CD4-positive, alpha-beta T cell treated with Interleukin-1 beta for 1 hour (primary cell): ENCODE data around the gene TCP11L2.
A peak's percentile ranks its signal among the peaks of the same experiment; 100 is the strongest.
"Not testable (repeated sequence)": the region's sequence is repeated elsewhere in the genome, so short reads cannot be mapped to it uniquely, and the experiment has no call there.

Experiments
- DNase-seq, 2 donors: peaks; one replicate each; pipeline ENCODE4 v3.0.0-alpha.2; 2020 to 2022

TCP11L2 gene

DNA sequence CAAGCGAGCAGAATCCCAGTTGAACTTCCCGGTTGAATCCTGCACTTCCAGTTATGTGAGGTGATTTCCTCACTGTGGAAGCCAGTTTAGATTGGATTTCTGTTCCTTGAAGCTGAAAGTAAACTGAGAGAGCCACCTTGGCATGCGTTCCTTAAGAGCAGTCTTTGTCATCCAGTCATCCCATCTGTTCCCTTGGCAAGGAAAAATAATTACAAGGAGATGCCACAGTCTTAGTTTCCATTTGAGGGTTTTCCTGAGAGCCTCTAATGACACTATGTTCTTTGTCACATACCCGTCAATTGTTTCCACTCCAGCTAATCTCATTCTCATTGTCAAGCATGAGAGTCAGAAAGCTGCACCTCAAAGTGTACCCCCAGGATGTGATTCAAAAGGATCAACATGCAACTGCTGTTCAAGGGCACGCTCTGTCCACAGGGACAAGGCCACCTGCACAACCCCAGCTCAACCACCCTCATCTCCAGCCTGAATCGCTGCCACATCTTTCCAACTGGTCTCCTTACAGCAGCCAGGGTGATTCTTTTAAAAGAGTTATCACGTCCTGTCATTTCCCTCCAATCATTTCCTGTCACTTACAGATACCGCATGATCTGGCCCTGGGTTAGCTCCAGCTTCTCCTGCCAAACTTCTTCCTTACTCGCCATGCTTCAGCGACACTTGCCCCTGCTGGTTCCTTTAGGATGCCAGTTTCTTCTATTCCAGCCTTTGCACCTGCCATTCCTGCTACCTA, 18.0 kb upstream of the TCP11L2 start:
- no peak for DNase-seq

DNA sequence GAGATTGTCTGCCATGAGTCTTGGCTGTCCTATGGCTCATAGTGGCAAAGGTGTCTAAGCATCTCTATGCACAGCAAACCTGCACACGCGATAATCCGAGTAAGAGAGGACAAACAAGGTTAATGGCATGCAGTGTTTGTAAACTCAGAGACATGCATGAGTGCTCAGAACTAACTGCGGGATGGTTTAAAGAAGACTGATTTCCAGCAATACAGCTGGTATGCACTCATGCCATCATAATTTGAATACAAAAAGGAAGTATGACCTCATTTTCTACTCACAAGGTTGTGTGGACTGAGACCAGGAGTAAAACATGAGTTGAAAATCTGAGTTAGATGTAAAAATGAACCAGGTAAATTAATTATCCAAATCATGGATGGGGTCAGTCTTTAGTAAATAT, 16.6 kb upstream of the TCP11L2 start:
- DNase-seq: no peak

DNA sequence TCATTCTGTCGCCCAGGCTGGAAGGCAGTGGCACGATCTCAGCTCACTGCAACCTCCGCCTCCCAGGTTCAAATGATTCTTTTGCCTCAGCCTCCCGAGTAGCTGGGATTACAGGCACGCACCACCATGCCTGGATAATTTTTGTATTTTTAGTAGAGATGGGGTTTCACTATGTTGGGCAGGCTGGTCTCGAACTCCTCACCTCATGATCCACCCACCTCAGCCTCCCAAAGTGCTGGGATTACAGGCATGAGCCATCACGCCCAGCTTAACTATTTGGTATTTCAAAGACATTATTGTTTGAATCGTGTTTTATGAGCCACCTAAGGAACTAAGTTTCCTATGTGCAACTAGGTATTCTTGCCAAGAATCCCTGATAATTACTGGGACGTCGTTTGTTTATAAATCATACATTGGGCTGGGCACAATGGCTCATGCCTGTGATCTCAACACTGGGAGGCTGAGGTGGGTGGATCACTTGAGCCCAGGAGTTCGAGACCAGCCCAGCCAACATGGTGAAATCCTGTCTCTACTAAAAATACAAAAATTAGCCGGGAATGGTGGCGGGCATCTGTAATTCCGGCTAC, 15.9 kb upstream of the TCP11L2 start:
- DNase-seq: not testable (repeated sequence)

DNA sequence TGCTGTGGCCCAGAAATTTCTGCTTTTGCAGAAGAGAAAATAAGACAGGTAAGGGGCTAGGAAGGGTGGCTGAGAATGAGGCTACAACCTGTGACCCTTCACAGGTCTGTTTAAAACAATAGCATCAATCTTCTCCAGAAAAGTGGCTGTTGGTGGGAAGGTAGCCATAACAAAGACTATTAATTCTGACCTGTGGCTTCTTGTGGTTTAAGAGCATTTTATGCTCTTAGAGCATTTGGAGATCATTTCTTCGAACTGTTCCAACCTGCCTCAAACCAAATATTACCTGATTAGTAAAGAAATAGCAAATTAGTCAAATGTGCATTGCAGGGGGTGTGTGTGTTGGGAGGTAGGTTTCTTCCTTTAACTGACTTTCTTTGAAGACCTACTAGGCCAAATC, 15.2 kb upstream of the TCP11L2 start:
- no peak for DNase-seq

DNA sequence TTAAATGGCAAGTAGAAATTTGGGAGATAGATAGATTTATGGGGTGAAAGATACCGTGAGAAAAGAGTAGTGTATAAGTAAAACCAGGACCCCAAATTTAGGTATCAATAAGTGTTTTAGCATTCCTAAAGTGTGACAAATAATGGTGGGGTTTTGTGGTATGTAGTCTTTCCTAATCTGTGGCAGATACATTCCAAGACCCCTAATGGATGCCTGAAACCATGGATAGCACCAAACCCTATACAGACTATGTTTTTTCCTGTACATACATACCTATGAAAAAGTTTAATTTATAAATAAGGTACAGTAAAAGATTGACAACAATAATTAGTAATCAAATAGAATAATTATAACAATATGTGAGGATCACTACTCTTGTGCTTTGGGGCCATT, 14.4 kb upstream of the TCP11L2 start:
- no peak for DNase-seq

DNA sequence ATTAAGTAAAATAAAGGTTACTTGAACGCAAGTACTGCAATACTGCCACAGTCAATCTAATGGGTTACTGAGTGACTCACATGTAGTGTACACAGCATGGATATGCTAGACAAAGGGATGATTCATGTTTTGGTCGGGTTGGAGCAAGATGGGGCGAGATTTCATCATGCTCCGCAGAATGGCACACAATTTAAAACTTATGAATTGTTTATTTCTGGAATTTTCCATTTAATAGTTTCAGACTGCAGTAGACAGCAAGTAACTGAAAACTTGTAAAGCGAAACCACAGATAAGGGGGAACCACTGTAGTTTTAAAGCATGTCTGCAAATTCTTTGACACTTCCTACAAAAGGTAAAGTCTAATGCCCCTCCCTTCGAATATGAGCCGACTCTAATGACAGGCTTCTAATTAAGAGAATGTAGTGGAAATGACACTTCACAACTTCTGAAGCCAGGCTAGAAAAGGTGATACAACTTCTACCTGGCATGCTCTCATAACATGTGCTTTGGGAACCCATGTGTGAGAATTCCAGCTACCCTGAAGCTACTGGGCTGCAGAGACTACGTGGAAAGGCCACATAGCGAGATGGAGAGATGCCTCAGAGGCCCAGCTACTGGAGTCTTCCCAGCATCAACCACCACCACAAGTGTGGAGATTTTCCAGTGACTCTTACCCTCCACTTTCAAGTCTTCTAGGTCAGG, 13.9 kb upstream of the TCP11L2 start:
- DNase-seq: no peak

DNA sequence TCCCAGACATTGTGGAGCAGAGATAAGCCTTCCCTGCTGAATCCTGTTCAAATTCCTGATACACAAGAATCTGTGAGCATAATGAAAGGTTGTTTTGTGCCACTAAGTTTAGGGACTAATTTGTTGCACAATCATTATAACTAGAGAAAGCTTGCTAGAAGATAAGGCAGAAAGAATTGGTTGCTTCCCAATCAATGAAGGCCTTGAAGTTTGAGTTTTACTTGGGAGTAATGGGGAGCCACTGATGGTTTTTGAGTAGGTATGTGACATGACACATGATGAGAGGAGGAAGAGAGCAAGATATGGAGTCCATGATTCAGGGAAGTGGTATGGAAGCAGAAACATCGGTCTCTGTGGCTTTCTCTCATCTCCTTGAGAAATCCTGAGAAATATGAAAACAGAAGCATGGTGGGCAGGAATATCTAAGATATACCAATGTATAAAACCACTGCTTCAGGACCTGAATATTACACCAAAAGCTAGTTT, 13.3 kb upstream of the TCP11L2 start:
- no peak for DNase-seq

DNA sequence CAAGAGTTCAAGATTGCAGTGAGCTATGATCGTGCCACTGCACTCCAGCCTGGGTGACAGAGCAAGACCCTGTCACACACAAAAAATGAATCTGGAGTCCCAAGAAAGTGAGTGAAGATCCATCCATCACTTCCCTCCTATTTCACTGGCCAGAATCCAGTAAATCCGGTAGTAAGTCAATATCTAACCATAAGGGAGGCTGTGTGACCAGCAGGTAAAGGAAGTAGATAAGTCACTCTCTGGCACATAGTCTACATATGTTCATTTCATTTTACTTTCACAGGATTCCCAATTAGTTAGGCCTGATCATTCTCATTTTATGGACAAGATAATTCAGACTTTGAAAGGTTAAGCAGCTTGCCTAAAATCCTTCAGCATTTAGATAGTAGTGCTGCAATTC, 11.9 kb upstream of the TCP11L2 start:
- DNase-seq: no peak

DNA sequence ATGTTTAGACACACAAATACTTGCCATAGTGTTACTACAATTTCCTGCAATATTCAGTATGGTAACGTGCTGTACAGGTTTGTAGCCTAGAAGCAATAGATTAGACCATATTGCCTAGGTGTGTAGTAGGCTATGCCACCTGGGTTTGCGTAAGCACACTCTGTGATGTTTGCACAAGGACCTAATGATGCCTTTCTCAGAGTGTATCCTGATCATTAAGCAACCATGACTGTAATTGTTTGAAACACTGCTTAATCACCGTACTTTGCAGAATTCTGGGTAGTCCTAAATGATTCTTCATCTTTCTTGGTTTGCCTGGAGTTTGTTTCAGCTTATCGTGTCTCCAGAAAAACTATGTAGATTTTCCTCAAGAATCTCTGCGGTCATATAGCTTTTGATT, 11.2 kb upstream of the TCP11L2 start:
- DNase-seq: no peak

DNA sequence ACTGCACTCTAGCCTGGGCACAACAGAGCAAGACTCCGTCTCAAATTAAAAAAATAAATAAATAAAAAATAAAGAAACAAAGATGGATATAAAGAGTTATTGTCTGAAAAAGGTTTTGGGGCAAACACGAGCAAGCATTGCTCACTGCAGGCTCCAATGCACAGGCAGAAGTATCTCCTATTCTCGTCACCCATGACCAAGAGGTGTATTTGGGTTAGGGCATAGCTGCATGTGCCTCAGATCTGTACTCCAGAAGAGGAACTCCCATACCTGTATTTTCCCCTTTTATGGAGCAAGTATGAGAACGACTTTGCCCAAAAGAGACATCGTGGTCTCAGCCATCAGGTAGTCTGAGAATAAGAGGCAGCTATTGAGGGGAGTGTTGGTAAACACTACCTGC, 10.2 kb upstream of the TCP11L2 start:
- no peak for DNase-seq

DNA sequence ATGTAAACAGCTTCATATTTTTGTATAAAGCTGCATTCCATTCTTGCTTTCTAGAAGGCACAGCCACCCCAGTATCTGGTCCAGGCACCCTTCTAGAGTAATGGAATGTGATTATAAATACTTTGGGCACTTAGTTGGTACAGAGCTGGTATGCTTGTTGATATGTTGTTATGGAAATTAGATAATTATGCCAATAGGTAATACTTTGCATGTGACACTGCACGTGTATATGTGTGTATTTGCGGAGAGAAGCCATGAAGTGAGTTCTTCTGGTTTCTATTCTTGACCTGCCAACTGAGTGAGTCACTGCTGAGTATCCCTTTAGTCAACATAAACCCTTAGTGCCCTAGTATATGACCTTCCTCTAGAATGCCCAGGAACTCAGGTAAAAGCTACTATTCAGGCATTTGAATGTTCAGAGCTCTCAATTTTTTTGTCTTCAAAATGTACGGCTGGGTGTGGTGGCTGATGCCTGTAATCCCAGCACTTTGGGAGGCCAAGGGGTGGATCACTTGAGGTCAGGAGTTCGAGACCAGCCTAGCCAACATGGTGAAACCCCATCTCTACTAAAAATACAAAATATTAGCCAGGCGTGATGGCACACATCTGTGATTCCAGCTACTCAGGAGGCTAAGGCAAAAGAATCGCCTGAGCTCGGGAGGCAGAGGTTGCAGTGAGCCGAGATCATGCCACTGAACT, 6.2 kb upstream of the TCP11L2 start:
- no peak for DNase-seq

DNA sequence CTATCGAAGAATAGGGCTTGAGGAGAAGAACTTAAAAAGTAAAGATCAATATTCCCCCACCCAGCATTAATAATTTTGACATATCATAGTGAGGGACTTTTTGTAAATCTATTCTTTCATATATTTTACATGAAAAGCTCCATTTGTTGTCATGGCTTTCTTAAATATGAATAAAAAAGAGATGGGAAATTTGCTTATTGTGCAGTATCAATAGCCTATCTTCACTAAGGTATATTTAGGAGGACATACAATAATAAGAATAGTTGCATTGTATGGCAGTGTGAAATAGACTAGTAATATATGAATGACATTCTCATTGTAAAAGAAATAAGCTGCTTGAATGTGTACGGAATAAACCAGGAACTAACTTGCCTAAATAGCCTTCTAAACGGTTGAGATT, 5.5 kb upstream of the TCP11L2 start:
- no peak for DNase-seq

DNA sequence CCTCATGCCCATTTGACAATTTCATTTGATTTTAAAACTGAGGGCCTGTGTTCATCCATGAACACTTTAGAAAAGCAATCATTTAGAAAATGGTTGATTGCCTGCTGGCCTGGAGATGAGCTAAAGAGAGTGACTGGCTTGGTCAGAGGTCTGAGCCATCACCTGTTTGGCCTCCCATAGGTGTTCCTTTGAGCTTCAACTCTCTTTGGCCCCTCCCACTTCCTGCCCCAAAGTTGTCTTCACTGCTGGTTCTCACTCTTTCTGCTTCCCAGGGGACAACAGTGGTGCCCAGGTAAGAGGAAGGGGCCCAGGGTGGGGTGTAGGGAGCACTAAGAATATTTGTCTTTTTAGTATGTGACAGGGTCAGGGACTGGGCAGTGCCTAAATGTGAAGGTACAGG, 4.9 kb upstream of the TCP11L2 start:
- DNase-seq: no peak

DNA sequence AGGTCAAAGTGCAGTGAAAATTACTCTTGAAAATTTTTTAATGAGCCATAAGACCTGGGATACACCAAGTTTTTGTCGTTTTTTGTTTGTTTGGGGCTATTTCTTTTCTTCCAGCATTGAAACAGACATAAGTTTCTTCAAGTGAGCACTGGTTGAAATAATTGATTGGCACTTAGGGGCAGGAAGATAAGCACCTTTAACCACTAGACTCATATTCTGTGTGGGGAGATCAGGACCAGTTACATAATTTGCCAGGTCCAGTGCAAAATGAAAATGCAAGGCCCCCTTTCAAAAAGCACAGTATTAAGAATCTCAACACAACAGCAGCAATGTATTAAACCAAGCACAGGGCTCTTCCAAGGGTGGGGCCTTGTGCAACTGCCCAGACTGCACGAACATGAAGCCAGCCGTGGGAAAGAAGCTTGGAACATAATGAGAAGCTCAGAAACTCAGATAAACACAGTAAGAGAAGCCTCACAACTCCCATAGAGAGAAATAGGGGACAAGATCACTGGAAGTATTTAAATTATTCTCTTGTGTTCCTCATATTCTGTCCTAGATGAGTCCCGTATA, 3.2 kb upstream of the TCP11L2 start:
- no peak for DNase-seq

DNA sequence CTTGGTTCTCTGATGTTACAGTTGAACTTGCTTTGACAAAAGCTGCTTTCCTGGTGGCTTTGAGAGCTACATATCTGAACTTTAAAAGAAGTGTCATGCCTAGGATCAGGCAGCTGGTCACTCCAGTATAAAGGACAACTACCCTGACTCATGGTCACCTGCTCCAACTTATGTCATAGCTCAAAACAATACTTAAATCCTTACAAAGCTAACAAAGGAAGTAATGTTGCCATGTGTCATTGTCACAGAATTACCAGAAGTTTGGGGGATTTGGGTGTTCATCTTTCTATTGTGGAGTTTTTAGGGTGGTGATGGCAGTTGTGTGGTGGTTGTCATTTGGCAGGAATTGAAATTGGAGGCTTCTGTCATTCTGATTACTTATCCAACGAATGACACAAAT, 1.8 kb upstream of the TCP11L2 start:
- no peak for DNase-seq

DNA sequence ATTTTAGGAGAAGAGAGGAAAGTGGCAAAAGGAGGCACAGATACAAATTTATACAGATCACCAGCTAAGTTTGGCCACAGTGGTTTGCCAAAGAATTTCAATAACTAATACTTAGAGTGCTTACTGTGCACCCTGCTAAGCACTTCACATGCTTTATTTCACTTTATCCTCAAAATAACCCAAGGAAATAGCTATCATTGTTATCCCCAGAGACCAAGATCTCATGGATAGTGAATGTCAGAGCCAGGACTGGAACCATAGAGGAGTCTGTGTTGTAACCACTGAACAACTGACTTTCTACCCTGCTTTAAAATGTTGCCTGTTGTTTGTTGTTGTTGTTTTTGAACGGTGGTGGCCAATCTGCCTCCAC, 1.3 kb upstream of the TCP11L2 start:
- no peak for DNase-seq

DNA sequence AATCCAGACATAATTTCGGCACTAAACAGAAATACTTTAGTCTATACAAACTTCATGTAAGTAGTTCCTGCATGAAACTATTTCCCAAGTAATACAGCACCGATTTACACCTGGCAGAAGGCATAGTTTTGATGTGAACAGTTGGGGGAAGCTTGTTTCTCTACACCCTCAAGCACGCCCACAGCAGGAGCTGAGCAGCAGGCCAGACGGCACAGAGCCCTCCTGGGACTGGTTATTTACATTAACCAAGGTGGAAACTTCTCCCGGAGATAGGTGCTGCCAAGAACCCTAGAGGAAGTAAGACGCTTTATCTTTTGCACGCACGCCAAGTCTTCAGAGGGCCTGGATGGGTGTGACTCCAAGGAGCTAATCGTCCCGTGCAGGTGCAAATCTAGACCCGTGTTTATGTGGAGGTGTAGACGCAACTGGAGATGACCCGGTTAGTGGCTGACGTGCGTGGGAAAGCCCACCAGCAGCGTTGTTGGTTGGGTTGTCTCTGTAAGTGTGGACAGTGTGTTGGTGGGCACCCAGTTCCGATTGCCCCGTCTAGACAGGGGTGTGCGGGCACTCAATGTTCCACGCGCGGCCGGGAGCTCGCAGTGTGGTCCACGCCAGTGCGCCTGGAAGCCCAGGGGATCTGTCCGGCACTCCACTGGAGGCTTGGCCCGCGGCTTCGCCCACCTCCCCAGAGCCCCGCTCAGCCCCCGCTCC, 767 bp upstream of the TCP11L2 start:
- peak; percentile 77 to 89 for DNase-seq

DNA sequence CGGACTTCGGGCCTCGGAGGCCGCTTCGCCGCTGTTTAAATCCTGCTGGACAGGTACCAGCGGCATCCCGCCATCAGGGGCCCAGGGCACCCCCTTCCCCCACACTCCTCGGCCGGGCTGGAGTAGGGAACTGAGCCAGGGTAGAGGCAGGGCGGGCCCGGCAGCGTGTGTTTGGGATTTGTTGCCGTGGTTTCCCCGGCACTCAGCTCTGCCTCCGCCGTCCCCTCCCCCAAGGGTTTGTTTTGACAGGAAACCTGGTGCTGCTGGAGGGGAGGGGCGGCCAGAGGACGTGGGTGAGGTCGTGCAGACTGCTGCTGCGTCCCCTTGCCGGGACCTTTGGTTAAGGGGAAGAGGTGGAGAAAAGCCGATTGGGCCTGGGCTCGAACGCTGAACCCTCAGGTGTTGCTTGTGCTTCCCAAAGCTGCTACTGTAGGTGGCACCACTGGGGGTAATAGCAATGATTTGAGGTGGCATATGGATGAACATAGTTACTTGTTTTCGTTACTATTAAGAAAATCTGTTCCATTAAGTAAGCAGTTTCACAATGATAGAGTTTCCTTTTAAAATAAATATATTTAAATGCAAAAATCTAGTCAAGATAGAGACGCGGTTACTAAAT, 778 bp downstream of the TCP11L2 start:
- DNase-seq: peak; percentile 94 to 97

DNA sequence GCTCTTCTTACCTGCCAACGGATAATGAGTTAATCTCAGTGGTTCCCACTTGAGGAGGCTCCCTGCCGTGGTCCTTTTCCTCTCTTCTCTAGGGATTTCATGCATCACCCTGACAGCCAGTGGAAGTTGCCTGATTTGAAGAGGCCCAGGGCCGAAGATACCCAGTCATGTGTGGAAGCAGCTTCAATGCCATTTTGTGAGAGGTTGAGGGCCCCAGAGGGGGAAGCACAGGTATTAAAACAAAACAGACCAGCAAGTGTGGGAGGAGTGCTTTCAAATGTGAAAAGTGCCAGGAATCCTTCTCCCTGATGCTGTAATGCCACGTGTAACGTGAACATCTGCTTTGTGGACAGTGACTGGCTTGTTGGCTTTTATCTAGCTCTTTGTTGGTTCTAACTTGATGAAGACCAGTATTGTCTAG, 1.5 kb downstream of the TCP11L2 start:
- peak in 1 of 2 donors; percentile 23 for DNase-seq

DNA sequence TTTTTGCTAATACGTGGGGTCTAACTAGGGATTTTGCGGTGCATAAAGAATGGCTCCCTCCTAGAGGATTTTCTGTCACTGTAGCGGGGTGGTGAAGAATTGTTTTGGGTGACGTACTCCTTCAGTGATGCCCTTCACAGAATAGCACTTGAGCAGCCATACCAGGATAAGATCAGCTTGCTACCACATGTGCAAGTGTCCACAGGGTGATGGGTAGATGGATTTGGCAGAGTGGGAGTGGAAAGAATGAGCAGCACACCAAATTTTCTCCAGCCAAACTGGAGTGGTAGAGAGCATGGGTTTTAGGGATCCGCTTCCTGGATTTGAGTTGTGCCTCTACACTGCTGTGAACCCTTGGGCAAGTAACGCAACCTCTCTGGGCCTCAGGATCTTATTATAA, 2.3 kb downstream of the TCP11L2 start:
- no peak for DNase-seq

DNA sequence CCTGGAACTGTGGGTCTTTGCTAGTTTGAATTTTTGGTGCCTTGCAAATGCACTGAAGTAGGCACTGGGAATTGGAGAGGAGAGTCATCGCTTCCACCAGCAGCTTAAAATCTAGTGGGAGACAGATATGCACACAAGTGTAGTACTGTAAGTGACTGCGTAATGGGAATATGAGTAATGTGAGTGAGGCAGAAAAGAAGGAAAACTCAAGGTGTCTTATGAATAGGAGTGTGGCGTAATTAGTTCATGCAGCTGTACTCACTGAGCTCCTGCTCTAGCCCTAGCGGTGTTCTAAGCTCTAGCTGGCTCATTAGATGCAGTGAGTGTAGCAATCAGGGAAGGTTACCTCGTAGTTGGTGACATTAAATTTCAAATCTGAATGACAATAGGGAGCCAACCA, 2.8 kb downstream of the TCP11L2 start:
- no peak for DNase-seq

DNA sequence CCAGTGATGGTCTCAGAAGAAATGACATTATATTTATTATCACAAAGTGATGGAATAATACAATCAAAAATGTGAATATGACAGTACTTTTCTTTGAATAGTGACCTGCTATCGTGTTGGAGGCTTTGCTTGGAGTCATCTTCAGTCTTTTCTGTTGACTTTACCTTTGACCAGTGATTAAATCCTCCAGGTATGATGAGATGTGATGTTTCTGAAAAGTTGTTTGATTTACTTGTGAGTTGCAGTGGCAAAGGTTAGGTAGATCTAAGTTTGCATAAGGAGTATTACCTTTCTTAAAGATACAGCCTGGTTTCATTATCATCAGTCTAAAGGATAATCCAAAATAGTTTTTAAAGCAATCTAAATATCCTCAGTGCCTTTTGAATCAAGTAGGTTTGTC, 4.6 kb downstream of the TCP11L2 start:
- no peak for DNase-seq
